HL-60/S4 treated with phorbol 12-myristate 13-acetate at 8.2 ng/mL for 4 days and 3 days (cell line): ENCODE measurements around the gene IDH3G.
"Not testable (repeated sequence)": the region's sequence is repeated elsewhere in the genome, so short reads cannot be mapped to it uniquely, and the experiment has no call there.

Experiments used
- in situ Hi-C: fragments of 300-500 bp; cut with MboI; formaldehyde crosslinking; loops from 2 replicates; pipeline ENCODE4 v1.15.0; 2022; ENCODE audit warnings: low sequenced_read_pairs

The IDH3G gene

GRCh38 chrX:153763298-153763932 is 30.8 kb downstream of the IDH3G start:
- in situ Hi-C loops, result no loop called here

- in situ Hi-C loops, result no loop called here
Measured at GRCh38 chrX:153762626-153763173, 31.5 kb downstream of the IDH3G start.

DNA sequence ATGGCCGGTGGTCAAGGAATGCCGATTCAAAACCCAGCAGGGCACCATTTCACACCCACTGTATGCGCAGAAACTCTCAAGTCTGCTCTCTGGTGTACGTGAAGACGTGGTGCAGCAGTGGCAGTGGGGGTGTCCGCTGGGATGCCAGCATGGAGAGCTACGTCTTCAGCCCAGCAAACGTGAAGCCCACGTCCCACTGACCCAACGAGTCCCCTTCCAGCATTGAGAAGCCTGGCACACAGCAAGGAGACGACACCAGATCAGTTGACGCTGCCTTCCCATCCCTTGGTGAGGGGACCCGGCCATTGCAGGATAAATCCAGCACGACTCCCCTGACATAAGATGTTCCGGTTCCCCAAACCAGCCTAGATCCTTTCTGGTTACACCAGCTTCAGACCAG is 32.3 kb downstream of the IDH3G start:
- in situ Hi-C loops, result no loop called here

DNA sequence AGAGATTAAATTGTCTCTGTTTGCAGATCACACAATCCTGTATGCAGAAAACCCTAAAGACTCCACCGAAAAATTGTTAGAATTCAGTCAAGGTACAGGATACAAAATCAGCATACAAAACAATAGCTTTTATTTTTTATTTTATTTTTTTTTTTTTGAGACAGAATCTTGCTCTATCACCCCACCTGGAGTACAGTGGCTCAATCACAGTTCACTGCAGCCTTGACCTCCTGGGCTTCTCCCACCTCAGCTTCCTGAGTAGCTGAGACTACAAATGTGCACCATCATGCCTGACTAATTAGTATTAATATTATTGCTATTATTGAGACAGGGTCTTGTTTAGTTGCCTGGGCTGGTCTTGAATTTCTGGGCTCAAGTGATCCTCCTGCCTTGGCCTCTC is 39.0 kb downstream of the IDH3G start:
- in situ Hi-C loops, result no loop called here

- in situ Hi-C loops, result no loop called here
Measured at GRCh38 chrX:153750127-153750774, 43.9 kb downstream of the IDH3G start.

DNA sequence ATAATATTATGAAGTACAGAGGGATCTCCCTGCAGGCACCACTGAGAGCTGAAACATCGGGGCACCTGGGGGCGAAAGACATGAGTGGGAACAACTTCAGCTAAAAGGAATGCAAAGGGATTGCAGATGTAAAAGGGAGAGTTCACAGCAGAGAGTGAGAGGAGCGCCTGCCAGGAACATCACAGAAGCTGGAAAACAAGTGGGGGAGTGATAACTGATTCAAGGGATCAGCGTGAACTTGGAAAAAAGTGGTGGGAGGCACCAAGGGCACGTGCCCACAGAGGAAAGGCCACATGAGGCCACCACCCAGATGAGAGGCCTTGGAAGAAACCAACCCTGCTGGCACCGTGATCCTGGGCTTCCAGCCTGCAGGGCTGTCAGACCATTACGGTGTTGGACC is 45.2 kb downstream of the IDH3G start:
- in situ Hi-C loops, result not testable (repeated sequence)

GRCh38 chrX:153746991-153747390 is 47.2 kb downstream of the IDH3G start:
- in situ Hi-C loops, result not testable (repeated sequence)

GRCh38 chrX:153746359-153746758 is 47.8 kb downstream of the IDH3G start:
- in situ Hi-C loops, result no loop called here

DNA sequence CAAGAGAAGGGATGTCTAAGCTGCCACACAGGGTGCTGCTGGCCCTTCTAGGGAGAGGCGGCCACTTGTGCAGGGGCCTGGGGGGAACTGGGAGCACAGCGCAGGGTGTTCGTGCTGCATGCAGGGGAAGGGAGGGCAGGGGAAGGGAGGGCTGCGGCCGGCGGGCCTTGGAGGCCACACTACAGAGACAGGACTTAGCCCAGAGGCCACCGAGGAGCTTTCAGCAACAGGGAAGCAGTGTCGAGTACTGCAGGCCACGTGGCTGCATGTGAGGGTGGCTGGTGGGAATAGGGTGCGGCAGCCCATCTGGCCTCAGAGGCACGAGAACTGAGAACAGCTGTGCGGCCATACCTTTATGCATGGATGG is 49.1 kb downstream of the IDH3G start:
- in situ Hi-C loops, result not testable (repeated sequence)

- in situ Hi-C loops, result no loop called here
Measured at GRCh38 chrX:153744210-153745066, 49.7 kb downstream of the IDH3G start.

GRCh38 chrX:153743468-153744209 is 50.5 kb downstream of the IDH3G start:
- in situ Hi-C loops, result not testable (repeated sequence)

DNA sequence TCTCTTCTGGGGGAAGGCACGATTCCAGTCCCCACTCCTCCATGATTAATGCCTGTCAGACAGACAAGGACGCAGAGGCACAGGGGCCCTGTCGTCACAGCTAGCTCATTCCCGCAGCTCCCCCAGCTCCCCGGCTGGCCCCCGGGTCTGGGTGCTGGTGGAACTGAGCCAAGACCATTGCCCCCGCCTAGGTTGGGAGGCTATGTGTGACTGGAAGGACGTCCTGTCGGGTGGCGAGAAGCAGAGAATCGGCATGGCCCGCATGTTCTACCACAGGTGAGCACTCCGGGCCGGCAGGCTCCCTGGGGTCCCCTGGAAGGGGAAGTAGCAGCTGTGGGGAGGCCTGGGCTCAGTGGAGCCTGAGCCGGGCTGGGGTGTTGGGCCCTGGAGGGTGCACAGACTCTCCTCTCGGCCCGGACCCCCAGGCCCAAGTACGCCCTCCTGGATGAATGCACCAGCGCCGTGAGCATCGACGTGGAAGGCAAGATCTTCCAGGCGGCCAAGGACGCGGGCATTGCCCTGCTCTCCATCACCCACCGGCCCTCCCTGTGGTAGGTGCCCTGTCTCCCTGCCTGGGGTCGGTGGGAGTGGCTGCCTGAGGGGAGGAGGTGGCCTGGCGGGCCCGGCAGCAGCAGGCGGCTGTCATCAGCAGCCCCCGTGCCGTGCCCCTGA is 51.2 kb downstream of the IDH3G start:
- in situ Hi-C loops, result not testable (repeated sequence)

DNA sequence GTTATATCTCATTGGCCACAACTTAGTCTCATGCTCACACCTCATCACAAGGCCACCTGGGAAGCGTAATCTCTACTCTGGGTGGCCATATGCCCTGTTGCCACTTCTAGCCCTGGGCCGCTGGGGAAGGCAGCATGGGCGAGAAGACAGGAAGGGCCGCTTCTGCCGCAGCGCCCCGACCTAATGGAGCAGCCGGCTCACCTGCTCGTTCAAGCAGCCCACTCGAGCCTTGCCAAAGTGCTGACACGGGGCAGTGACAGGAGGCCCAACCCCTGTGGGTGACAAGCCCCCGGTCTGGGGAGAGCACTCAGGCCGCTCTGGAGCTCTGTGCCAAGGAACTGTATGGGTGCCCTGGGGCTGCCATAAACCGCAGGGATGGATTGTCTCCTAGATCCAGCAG is 52.1 kb downstream of the IDH3G start:
- in situ Hi-C loops, result not testable (repeated sequence)

GRCh38 chrX:153741446-153741845 is 52.7 kb downstream of the IDH3G start:
- in situ Hi-C loops, result no loop called here

- in situ Hi-C loops, result no loop called here
Measured at GRCh38 chrX:153740631-153741222, 53.4 kb downstream of the IDH3G start.

GRCh38 chrX:153739754-153740486 is 54.3 kb downstream of the IDH3G start:
- in situ Hi-C loops, result no loop called here

DNA sequence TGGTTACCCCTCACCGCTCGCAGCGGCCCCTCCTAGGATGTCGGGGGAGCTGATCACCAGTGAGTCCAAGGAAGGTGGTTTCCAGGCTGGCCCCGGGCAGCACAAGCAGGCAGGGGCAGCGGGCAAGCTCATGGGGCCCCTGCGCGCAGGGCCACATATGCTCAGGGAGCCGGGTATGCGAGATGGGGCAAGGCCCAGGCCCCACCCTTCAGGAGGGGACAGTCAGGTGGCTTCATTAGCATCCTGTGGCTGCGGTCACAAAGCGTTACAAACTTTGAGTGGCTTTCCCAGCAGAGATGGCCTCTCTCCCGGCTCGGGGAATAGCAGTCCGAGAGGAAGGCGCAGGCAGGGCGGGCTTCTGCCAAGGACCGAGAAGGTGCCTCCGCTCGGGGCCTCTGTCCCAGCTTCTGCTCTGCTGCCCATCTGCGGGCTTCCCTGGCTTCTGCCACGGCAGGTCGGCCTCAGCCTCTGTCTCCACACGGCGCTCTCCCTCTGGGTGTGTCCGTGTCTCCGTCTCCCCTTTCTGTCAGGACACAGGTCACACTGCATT is 56.0 kb downstream of the IDH3G start:
- in situ Hi-C loops, result no loop called here

DNA sequence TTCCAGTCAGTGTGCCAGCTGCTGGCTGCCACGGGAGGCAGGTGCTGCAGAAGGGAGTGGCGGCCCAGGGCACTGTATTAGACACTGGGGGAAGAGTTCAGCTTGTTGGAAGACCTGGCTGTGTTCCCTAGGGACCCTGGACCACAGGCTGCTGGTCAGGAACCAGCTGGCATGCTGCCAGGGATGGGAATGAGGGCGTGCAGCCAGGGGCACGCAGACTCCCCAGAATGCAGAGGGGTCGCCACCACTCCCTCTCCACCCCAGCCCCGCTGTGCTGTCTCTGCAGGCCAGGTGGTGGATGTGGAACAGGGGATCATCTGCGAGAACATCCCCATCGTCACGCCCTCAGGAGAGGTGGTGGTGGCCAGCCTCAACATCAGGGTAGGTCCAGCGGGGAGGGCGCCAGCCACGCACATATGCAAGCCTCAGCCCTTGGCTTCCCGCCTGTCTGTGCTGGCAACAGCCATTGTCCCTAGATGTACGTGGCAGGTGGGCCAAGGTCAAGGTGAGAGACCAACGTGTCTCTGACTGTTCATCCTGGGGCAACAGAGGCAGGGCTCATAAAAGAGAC is 57.2 kb downstream of the IDH3G start:
- in situ Hi-C loops, result no loop called here
